HG03575 (cell line): ENCODE measurements around the gene EDRF1.
A peak's percentile ranks its signal among the peaks of the same experiment; 100 is the strongest.
"Not testable (repeated sequence)": the region's sequence is repeated elsewhere in the genome, so short reads cannot be mapped to it uniquely, and the experiment has no call there.

Source experiments
- ATAC-seq: cut with Tn5 transposase; IDR thresholded peaks from one replicate; pipeline ENCODE4 v1.9.1; 2021; ENCODE audit not compliant: unreplicated experiment, insufficient number of reproducible peaks, low FRiP score; ENCODE audit errors: extremely low read depth

EDRF1 gene

GRCh38 chr10:125699562-125700143 lies 19.9 kb upstream of the EDRF1 start:
- ATAC-seq = no peak

- no peak for ATAC-seq
Measured at GRCh38 chr10:125700355-125700911, 19.1 kb upstream of the EDRF1 start.

- ATAC-seq = no peak
Measured at GRCh38 chr10:125707541-125708468, 11.7 kb upstream of the EDRF1 start.

GRCh38 chr10:125708971-125709503 lies 10.5 kb upstream of the EDRF1 start:
- no peak for ATAC-seq

- ATAC-seq = no peak
Measured at GRCh38 chr10:125709553-125710474, 9.7 kb upstream of the EDRF1 start.

- ATAC-seq = no peak
Measured at GRCh38 chr10:125711110-125711750, 8.3 kb upstream of the EDRF1 start.

- not testable (repeated sequence) for ATAC-seq
Measured at GRCh38 chr10:125714728-125715127, 4.8 kb upstream of the EDRF1 start.

- no peak for ATAC-seq
Measured at GRCh38 chr10:125720002-125720382, 483 bp downstream of the EDRF1 start.

GRCh38 chr10:125721035-125721434 lies 1.5 kb downstream of the EDRF1 start:
- peak; percentile 29 for ATAC-seq

- ATAC-seq = no peak
Measured at GRCh38 chr10:125722811-125723210, 3.3 kb downstream of the EDRF1 start.

GRCh38 chr10:125726914-125727313 lies 7.4 kb downstream of the EDRF1 start:
- ATAC-seq = no peak

GRCh38 chr10:125727436-125727835 lies 7.9 kb downstream of the EDRF1 start:
- no peak for ATAC-seq

GRCh38 chr10:125734148-125734547 lies 14.6 kb downstream of the EDRF1 start:
- no peak for ATAC-seq

GRCh38 chr10:125734823-125735222 lies 15.3 kb downstream of the EDRF1 start:
- no peak for ATAC-seq

- ATAC-seq = no peak
Measured at GRCh38 chr10:125738206-125738605, 18.7 kb downstream of the EDRF1 start.

- ATAC-seq = no peak
Measured at GRCh38 chr10:125739994-125740679, 20.6 kb downstream of the EDRF1 start.

- no peak for ATAC-seq
Measured at GRCh38 chr10:125742465-125742864, 23.0 kb downstream of the EDRF1 start.

- ATAC-seq = no peak
Measured at GRCh38 chr10:125744909-125745308, 25.4 kb downstream of the EDRF1 start.
